GM12801 (cell line): ENCODE measurements around the gene MSH4.

Experiments used
- CTCF ChIP-seq: IDR thresholded peaks from one replicate; pipeline ENCODE4 v1.5.1; 2011; ENCODE audit warnings: control low read depth; ENCODE audit not compliant: insufficient read length; ENCODE audit errors: extremely low read depth

Gene MSH4

GRCh38 chr1:75884437-75884836, 87.8 kb downstream of the MSH4 start:
- no peak for TF ChIP-seq CTCF

- no peak for TF ChIP-seq CTCF
These were observed 104.7 kb downstream of the MSH4 start for GRCh38 chr1:75901371-75901770.

- no peak for TF ChIP-seq CTCF
These were observed 112.1 kb downstream of the MSH4 start for GRCh38 chr1:75908717-75909152.

- TF ChIP-seq CTCF = no peak
These were observed 120.2 kb downstream of the MSH4 start for GRCh38 chr1:75916834-75917233.

- TF ChIP-seq CTCF = no peak
These were observed 126.0 kb downstream of the MSH4 start for GRCh38 chr1:75922698-75923097.

GRCh38 chr1:75932304-75932703, 135.6 kb downstream of the MSH4 start, which contains the start of gene ASB17:
TSS of gene ASB17 (minus strand) at chr1:75932404. CDS start at chr1:75932291, 113 bp downstream.
- TF ChIP-seq CTCF = no peak

GRCh38 chr1:75937034-75937433, 140.4 kb downstream of the MSH4 start:
- no peak for TF ChIP-seq CTCF

GRCh38 chr1:75950176-75950575, 153.5 kb downstream of the MSH4 start:
- TF ChIP-seq CTCF = no peak
